PC-3 (cell line): ENCODE measurements around the gene SELENOI.

Experiments used
- CTCF ChIP-seq: fragments of 300-600 bp; sonication (generic); conservative IDR thresholded peaks from 2 replicates; pipeline ENCODE4 v1.5.1; 2017; ENCODE audit warnings: antibody characterized with exemption, low read depth, mild to moderate bottlenecking, low read length
- EZH2 ChIP-seq: fragments of 300-600 bp; sonication (generic); IDR thresholded peaks from one replicate; pipeline ENCODE4 v1.6.1; 2017; ENCODE audit warnings: antibody characterized with exemption, mild to moderate bottlenecking, low read length; ENCODE audit not compliant: unreplicated experiment
- EZH2phosphoT487 ChIP-seq: fragments of 300-600 bp; sonication (generic); IDR thresholded peaks from 2 replicates; pipeline ENCODE4 v1.6.1; 2018; ENCODE audit warnings: mild to moderate bottlenecking, antibody characterized with exemption, low read length, borderline replicate concordance

GRCh38 chr2:26316845-26317244 is 29.1 kb upstream of the SELENOI start:
- TF ChIP-seq CTCF (no peak), EZH2phosphoT487 (no peak), EZH2 (no peak)
